Brain microvascular endothelial cell (primary cell): ENCODE results near the gene NAA38.

Source experiments
- DNase-seq: peaks from one replicate; pipeline ENCODE4 v3.0.0-alpha.2; 2020
- H3K27ac ChIP-seq: fragments of 250-450 bp; sonication (Bioruptor Pico); 2 replicates; pipeline ENCODE4 v1.5.1; 2020; ENCODE audit warnings: mild to moderate bottlenecking, moderate library complexity
- H3K27me3 ChIP-seq: fragments of 250-450 bp; sonication (Bioruptor Pico); replicated peaks from 2 replicates; pipeline ENCODE4 v1.5.1; 2020; ENCODE audit warnings: mild to moderate bottlenecking
- H3K36me3 ChIP-seq: fragments of 250-450 bp; sonication (Bioruptor Pico); replicated peaks from 2 replicates; pipeline ENCODE4 v1.5.1; 2020; ENCODE audit warnings: mild to moderate bottlenecking
- H3K4me3 ChIP-seq: 2 replicates; pipeline ENCODE4 v1.5.1; 2011; ENCODE audit warnings: low read depth, mild to moderate bottlenecking, control low read depth, low read length, moderate library complexity
- CTCF ChIP-seq: IDR thresholded peaks from 2 replicates; pipeline ENCODE4 v1.5.1; 2011; ENCODE audit warnings: low read depth, mild to moderate bottlenecking, moderate library complexity, low read length, control low read depth, inconsistent platforms; ENCODE audit errors: missing control alignments
- in situ Hi-C: cut with HindIII; loops from 2 replicates; pipeline ENCODE4 v1.10.0; 2017; ENCODE audit warnings: low sequenced_read_pairs, low pct_ligation_motif_present

The NAA38 gene

GRCh38 chr17:7851438-7852261 is 5.7 kb downstream of the NAA38 start:
- no peak overlapping the region for H3K4me3 ChIP-seq
- no peak overlapping the region for H3K27ac ChIP-seq
- in situ Hi-C loops, result no loop called here
- peaks cover 50% of the 10 kb centered on the region for H3K36me3 ChIP-seq
- H3K27me3 ChIP-seq, result no peaks in the 10 kb centered on the region
- TF ChIP-seq CTCF, result peak; percentile 92
- DNase-seq, result peak; percentile 65

GRCh38 chr17:7850701-7851437 is 6.5 kb downstream of the NAA38 start:
- no peak overlapping the region for H3K4me3 ChIP-seq
- no peak for TF ChIP-seq CTCF
- H3K36me3 ChIP-seq, result peaks cover 50% of the 10 kb centered on the region
- no peak overlapping the region for H3K27ac ChIP-seq
- in situ Hi-C loops, result no loop called here
- no peaks in the 10 kb centered on the region for H3K27me3 ChIP-seq
- DNase-seq, result no peak

GRCh38 chr17:7849751-7850504 is 7.4 kb downstream of the NAA38 start:
- peaks cover 50% of the 10 kb centered on the region for H3K36me3 ChIP-seq
- H3K4me3 ChIP-seq, result no peak overlapping the region
- no peaks in the 10 kb centered on the region for H3K27me3 ChIP-seq
- no peak for TF ChIP-seq CTCF
- no peak overlapping the region for H3K27ac ChIP-seq
- in situ Hi-C loops, result no loop called here
- no peak for DNase-seq

GRCh38 chr17:7849130-7849750 is 8.1 kb downstream of the NAA38 start:
- in situ Hi-C loops, result no loop called here
- peaks cover 50% of the 10 kb centered on the region for H3K36me3 ChIP-seq
- no peak overlapping the region for H3K27ac ChIP-seq
- DNase-seq, result no peak
- H3K27me3 ChIP-seq, result no peaks in the 10 kb centered on the region
- H3K4me3 ChIP-seq, result no peak overlapping the region
- no peak for TF ChIP-seq CTCF

- Histone ChIP-seq H3K27me3 (no peaks in the 10 kb centered on the region), H3K36me3 (peaks cover 50% of the 10 kb centered on the region), H3K27ac (no peak overlapping the region), H3K4me3 (no peak overlapping the region)
- in situ Hi-C loops, result no loop called here
- no peak for TF ChIP-seq CTCF
- DNase-seq, result no peak
Observed at GRCh38 chr17:7848739-7849129, 8.6 kb downstream of the NAA38 start.
